Fibroblast of lung (primary cell): Measurements from ENCODE around the gene CERS2. TPM values are rescaled to one million over a fixed set of nuclear protein-coding genes. Genes with fewer than 3 reads are reported as not detected.

Source experiments
- DNase-seq, 2 donors: peaks; one replicate each; pipeline versions ENCODE4 v3.0.0 to v3.0.0-alpha.2; 2010; ENCODE audit warnings: low read depth in 2 of 2
- H2AFZ ChIP-seq: 2 replicates; pipeline ENCODE4 v1.5.1; 2012; ENCODE audit warnings: low read length, control low read depth, inconsistent platforms
- H3K27ac ChIP-seq: 2 replicates; pipeline ENCODE4 v1.5.1; 2011; ENCODE audit warnings: low read length, control low read depth; ENCODE audit not compliant: insufficient read depth
- H3K27me3 ChIP-seq: 2 replicates; pipeline ENCODE4 v1.5.1; 2011; ENCODE audit warnings: mild to moderate bottlenecking, low read length; ENCODE audit not compliant: control insufficient read depth, insufficient read depth
- H3K36me3 ChIP-seq: 2 replicates; pipeline ENCODE4 v1.5.1; 2011; ENCODE audit warnings: low read length; ENCODE audit not compliant: control insufficient read depth, insufficient read depth
- H3K4me1 ChIP-seq: 2 replicates; pipeline ENCODE4 v1.5.1; 2011; ENCODE audit warnings: low read length; ENCODE audit not compliant: control insufficient read depth, insufficient read depth; ENCODE audit errors: extremely low read depth
- H3K4me2 ChIP-seq: 2 replicates; pipeline ENCODE4 v1.5.1; 2011; ENCODE audit warnings: low read length, control low read depth; ENCODE audit not compliant: insufficient read depth; ENCODE audit errors: extremely low read depth
- H3K4me3 ChIP-seq, 4 experiments: fragments of 200-600 bp in 1 of 4; sonication (generic) in 1 of 4; replicated peaks in 1 of 4; 2 replicates each; pipeline ENCODE4 v1.5.1; 2011 to 2016; ENCODE audit warnings: low read length in 4 of 4, low read depth in 3 of 4, mild to moderate bottlenecking in 3 of 4, control low read depth in 2 of 4, inconsistent platforms in 1 of 4, mixed read lengths in 1 of 4; ENCODE audit not compliant: insufficient read depth in 1 of 4; ENCODE audit errors: control extremely low read depth in 1 of 4
- H3K79me2 ChIP-seq: 2 replicates; pipeline ENCODE4 v1.5.1; 2012; ENCODE audit warnings: mild to moderate bottlenecking, low read length, inconsistent platforms; ENCODE audit not compliant: control insufficient read depth, insufficient read depth
- H3K9ac ChIP-seq: 2 replicates; pipeline ENCODE4 v1.5.1; 2011; ENCODE audit warnings: mild to moderate bottlenecking, low read length, control low read depth; ENCODE audit not compliant: insufficient read depth
- H3K9me3 ChIP-seq: 2 replicates; pipeline ENCODE4 v1.5.1; 2012; ENCODE audit warnings: low read depth, low read length; ENCODE audit not compliant: control insufficient read depth, insufficient read depth
- H4K20me1 ChIP-seq: 2 replicates; pipeline ENCODE4 v1.5.1; 2011; ENCODE audit warnings: low read length; ENCODE audit not compliant: control insufficient read depth, insufficient read depth; ENCODE audit errors: extremely low read depth
- EZH2 ChIP-seq: IDR thresholded peaks from 2 replicates; pipeline ENCODE4 v1.5.1; 2012; ENCODE audit warnings: low read length, control low read depth, mild to moderate bottlenecking; ENCODE audit errors: missing control alignments
- polyA plus RNA-seq, 2 donors: library from polyadenylated mRNA; depleted of rRNA in 1 of 2; stranded (reverse) in 1 of 2; unstranded in 1 of 2; fragments of >200 nt; gene quantifications; 2 replicates each; pipeline ENCODE4 v1.2.1, GENCODE V29; 2011 to 2012; ENCODE audit warnings: missing spikeins in 1 of 2
- total RNA-seq: library from RNA; depleted of rRNA; stranded (reverse); fragments of >200 nt; gene quantifications from 2 replicates; pipeline ENCODE4 v1.2.1, GENCODE V29; 2014
- TF ChIP-seq, protein P1 (sequence below), 2 donors: IDR thresholded peaks in 1 of 2; conservative IDR thresholded peaks in 1 of 2; 1 replicate in 1 of 2; 2 replicates in 1 of 2; pipeline ENCODE4 v1.5.1; 2011 to 2012; ENCODE audit warnings: low read length in 2 of 2, control low read depth in 1 of 2, inconsistent platforms in 1 of 2, low read depth in 1 of 2, mild to moderate bottlenecking in 1 of 2

CERS2 gene
- total and polyA plus RNA-seq, 2 donors (not counting 1 experiment from before 2014, with no cell fraction given): 190 to 254 TPM

- TF ChIP-seq, protein P1, sequence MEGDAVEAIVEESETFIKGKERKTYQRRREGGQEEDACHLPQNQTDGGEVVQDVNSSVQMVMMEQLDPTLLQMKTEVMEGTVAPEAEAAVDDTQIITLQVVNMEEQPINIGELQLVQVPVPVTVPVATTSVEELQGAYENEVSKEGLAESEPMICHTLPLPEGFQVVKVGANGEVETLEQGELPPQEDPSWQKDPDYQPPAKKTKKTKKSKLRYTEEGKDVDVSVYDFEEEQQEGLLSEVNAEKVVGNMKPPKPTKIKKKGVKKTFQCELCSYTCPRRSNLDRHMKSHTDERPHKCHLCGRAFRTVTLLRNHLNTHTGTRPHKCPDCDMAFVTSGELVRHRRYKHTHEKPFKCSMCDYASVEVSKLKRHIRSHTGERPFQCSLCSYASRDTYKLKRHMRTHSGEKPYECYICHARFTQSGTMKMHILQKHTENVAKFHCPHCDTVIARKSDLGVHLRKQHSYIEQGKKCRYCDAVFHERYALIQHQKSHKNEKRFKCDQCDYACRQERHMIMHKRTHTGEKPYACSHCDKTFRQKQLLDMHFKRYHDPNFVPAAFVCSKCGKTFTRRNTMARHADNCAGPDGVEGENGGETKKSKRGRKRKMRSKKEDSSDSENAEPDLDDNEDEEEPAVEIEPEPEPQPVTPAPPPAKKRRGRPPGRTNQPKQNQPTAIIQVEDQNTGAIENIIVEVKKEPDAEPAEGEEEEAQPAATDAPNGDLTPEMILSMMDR (conservative IDR thresholded peaks at IDR 0.05 in 1 of 2, IDR thresholded peaks at IDR 0.05 in 1 of 2; ENCODE audit: low read depth in 1 of 2, low read length in 2 of 2): no peak
- no peak for TF ChIP-seq EZH2
- Histone ChIP-seq H4K20me1 (no peaks in the 10 kb centered on the region), H3K79me2 (peaks cover 10% of the 10 kb centered on the region), H3K4me1 (no peaks in the 10 kb centered on the region), H3K27me3 (no peaks in the 10 kb centered on the region), H3K4me3 (no peak overlapping the region), H3K4me2 (no peak overlapping the region), H3K9ac (no peak overlapping the region), H3K27ac (no peak overlapping the region), H3K36me3 (peaks cover 33% of the 10 kb centered on the region), H3K9me3 (no peaks in the 10 kb centered on the region), H2AFZ (no peak overlapping the region)
- no peak for DNase-seq
Measured at GRCh38 chr1:150963321-150964163, 11.1 kb downstream of the CERS2 start.

DNA sequence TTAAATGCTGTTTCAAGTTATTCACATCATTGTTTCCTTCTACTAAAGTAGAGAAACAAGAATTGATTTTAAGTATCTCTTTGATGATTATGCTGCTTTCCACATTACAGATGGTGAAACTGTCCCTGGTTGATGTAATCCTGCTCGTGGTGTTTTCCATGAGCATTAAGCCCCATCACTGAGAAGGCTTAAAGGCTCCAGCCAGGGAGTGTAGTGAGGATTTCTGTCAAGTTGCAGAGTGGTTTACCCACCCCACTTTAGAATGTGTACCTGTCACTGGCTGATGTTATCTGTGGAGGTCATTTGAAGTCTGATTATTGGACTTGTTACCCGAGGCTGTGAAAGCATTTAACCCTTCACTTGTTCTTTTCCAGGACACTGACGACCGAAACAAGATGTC is 12.9 kb downstream of the CERS2 start:
- Histone ChIP-seq H3K9me3 (no peaks in the 10 kb centered on the region), H3K27ac (no peak overlapping the region), H3K36me3 (peaks cover 23% of the 10 kb centered on the region), H3K9ac (no peak overlapping the region), H4K20me1 (no peaks in the 10 kb centered on the region), H2AFZ (no peak overlapping the region), H3K4me3 (no peak overlapping the region), H3K79me2 (no peaks in the 10 kb centered on the region), H3K4me1 (no peaks in the 10 kb centered on the region), H3K27me3 (no peaks in the 10 kb centered on the region), H3K4me2 (no peak overlapping the region)
- no peak for DNase-seq
- TF ChIP-seq EZH2: no peak
- TF ChIP-seq, protein P1 (conservative IDR thresholded peaks at IDR 0.05 in 1 of 2, IDR thresholded peaks at IDR 0.05 in 1 of 2; ENCODE audit: low read depth in 1 of 2, low read length in 2 of 2): no peak

DNA sequence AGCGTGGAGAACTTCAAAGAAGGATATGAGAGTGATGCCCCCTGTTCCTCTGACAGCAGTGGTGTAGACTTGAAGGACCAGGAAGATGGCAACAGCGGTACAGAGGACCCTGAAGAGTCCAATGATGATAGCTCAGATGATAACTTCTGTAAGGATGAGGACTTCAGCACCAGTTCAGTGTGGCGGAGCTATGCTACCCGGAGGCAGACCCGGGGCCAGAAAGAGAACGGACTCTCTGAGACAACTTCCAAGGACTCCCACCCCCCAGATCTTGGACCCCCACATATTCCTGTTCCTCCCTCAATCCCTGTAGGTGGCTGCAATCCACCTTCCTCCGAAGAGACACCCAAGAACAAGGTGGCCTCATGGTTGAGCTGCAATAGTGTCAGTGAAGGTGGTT is 14.0 kb downstream of the CERS2 start:
- no peak for DNase-seq
- H3K27me3 ChIP-seq: no peaks in the 10 kb centered on the region
- H4K20me1 ChIP-seq: no peaks in the 10 kb centered on the region
- no peak for TF ChIP-seq EZH2
- TF ChIP-seq, protein P1 (conservative IDR thresholded peaks at IDR 0.05 in 1 of 2, IDR thresholded peaks at IDR 0.05 in 1 of 2; ENCODE audit: low read depth in 1 of 2, low read length in 2 of 2): no peak
- no peaks in the 10 kb centered on the region for H3K4me1 ChIP-seq
- no peak overlapping the region for H3K4me2 ChIP-seq
- peaks cover 14% of the 10 kb centered on the region for H3K36me3 ChIP-seq
- H3K79me2 ChIP-seq: no peaks in the 10 kb centered on the region
- H3K27ac ChIP-seq: no peak overlapping the region
- H3K9me3 ChIP-seq: no peaks in the 10 kb centered on the region
- no peak overlapping the region for H3K4me3 ChIP-seq
- H2AFZ ChIP-seq: no peak overlapping the region
- no peak overlapping the region for H3K9ac ChIP-seq
